Stimulated activated CD8-positive, alpha-beta memory T cell treated with anti-CD3 and anti-CD28 coated beads, Interleukin-2, amount 100 ng/mL, for 1 hour (primary cell): Measurements from ENCODE around the gene CALHM2.

ENCODE experiments used
- DNase-seq, 2 donors: peaks; one replicate each; pipeline ENCODE4 v3.0.0-alpha.2; 2020; ENCODE audit warnings: low read depth in 2 of 2

Gene CALHM2

DNA sequence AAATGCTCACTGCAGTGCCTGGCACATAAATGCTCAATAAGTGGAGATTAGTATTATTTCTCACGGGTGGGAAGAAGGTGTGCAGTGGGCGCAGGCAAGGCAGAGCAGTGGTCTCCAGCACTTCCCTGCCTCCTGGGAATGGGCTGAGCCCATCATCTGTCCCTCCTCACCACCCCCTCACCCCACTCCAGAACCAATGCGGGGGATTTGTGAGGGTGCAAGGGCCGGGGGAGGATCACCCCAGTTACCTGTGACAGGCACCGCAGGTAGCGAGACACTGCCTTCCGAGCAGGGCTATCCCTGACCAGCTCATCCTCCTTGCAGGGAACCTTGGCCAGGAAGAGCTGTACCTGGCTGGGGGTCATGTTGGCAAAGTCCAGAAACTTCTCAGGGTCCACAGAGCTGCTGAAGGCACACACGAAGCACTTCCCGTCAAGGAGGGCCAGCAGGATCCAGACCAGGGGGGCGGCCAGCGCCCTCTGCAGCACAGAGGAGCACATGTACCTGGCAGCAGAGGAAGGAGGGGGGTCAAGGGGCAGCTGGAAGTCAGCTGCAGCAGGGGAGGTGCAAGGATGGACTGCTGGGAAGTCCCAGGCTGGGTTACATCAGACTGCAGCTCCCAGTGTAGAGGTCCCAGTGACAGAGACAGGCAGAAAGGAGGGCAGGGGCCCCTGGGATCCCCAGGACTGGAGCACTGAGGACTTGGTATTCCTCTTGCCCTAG, 24.0 kb upstream of the CALHM2 start:
- no peak for DNase-seq

- DNase-seq, result no peak
Observed at GRCh38 chr10:103475437-103475836, 23.3 kb upstream of the CALHM2 start.

GRCh38 chr10:103474077-103474476, 21.9 kb upstream of the CALHM2 start:
- no peak for DNase-seq

DNA sequence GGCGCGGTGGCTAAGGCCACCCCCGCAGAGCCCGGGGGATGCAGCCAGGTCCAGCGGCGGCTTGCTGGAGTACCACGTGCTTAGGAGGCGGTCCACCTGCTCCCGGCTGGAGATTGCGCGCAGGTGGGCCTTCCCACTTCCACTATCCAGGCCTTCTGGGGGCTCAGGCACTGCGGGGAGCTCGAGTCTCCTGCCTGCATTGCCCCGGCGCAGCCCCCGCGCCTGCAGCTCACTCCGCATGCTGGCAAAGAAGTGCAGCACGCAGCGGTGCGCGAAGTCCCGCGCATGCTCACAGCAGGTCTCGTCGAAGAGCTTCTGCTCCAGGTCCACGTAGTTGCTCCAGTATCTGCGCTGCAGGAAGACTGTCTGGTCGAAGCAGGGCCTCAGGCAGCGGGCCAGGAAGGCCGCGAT, 21.1 kb upstream of the CALHM2 start:
- DNase-seq, result no peak

DNA sequence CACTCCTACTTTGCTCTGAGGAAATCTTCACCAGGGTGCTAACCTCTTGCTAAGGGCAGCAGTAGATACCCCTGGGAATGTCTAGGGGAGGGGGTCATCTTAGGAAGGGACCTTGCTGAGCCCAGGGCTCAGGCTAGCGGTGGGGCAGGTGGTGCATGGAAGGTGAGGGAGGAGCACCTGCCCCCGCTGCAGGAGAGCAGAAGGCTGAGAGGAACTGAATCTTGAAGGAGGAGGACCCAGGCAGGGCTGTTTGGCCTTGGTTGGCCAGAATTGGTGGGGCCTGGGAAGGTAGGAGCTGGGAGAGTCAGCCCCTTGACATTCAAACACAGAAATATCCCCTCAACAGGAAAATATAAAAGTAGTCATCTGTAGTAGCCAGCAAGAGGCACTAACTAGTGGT, 19.8 kb upstream of the CALHM2 start:
- DNase-seq, result no peak

DNA sequence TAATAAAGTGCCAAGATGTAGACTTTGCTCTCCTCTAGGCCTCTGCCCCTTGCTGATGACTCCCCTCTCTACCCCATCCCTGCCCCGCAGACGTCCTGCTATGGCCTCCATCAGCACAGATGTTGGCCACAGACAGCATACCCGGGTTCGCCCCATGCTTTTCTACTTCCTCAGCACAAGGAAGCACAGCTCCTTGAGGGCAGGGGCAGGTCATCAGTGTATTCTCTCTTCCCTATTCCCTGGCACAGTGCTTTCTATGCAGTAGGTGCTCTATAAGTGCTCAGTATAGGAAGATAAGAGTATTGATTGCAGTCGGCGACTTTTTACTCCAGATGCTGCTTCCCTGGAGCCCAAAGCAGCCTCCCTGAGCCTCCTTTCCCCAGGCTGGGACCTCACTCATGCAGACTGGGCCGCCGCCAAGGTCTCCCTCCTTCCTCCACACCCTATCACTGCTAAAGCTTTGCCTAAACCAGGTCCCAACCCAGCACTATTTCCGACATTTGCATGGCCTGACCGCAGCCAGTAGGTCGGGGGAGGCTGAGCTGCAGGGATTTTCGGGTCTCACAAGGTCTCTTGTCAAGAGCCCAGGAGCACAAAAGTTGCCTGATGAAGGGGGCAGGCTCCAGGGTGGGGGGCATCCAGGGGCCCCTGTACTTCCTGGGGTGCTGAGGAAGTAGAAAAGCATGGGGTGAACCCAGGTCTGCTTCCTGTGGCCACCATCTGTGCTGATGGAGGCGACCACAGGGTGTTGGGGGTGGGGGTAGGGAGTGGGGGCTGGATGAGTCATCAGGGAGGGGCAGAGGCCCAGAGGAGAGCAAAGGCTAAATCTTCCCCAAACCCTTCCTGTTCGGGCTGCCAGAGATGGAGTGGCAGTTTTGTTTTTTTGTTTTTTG, 18.8 kb upstream of the CALHM2 start:
- DNase-seq, result peak; percentile 44 to 60

DNA sequence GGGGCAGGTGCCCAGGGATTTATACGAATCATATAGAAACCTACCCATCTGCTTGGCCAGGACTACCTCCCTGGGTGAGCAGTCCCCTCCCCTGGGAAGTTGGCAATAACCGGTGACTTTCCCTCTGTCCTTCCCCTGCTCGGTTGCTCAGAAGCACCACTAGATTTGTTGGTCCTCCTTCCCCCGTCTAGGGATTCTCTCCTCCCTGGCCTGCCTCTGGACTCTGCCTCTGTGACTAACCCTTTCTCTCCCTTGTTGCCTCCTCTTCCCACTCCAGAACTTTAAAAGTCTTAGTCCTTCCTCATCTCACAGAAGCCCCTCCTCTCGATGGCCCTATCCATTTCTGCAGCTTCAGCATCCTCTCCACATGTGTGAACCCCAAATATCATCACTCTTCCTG, 17.0 kb upstream of the CALHM2 start:
- no peak for DNase-seq

- no peak for DNase-seq
Observed at GRCh38 chr10:103467406-103467805, 15.2 kb upstream of the CALHM2 start.

DNA sequence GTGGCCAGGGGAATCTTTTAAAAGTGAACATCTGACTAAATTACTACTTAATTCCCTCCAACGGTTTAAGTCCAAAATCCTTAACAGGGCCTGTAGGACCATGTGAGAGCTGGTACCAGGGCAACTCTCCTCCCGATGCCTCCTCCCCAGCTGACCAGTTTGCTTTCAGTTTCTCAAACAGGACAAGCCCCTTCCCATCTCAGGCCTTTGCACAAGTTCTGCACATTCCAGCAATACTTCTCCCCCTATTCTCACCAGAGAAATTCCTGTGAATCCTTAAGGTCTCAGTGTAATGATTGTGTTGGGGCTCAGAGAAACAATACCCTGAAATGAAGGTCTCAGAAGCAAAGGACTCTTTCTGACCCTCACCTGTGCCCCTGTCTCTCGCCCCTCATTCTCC, 14.6 kb upstream of the CALHM2 start:
- no peak for DNase-seq

GRCh38 chr10:103465411-103466179, 13.4 kb upstream of the CALHM2 start:
- no peak for DNase-seq

- no peak for DNase-seq
Observed at GRCh38 chr10:103463499-103463898, 11.3 kb upstream of the CALHM2 start.

- DNase-seq, result no peak
Observed at GRCh38 chr10:103459615-103460014, 7.4 kb upstream of the CALHM2 start.

GRCh38 chr10:103458720-103459119, 6.5 kb upstream of the CALHM2 start, which contains the start of gene CALHM1:
CALHM1 (minus strand) TSS chr10:103458900; CDS start chr10:103458751, 149 bp downstream.
- DNase-seq, result no peak

- no peak for DNase-seq
Observed at GRCh38 chr10:103457896-103458583, 5.9 kb upstream of the CALHM2 start.

- no peak for DNase-seq
Observed at GRCh38 chr10:103457176-103457712, 5.1 kb upstream of the CALHM2 start.

GRCh38 chr10:103456074-103456660, 4.0 kb upstream of the CALHM2 start:
- DNase-seq, result no peak

DNA sequence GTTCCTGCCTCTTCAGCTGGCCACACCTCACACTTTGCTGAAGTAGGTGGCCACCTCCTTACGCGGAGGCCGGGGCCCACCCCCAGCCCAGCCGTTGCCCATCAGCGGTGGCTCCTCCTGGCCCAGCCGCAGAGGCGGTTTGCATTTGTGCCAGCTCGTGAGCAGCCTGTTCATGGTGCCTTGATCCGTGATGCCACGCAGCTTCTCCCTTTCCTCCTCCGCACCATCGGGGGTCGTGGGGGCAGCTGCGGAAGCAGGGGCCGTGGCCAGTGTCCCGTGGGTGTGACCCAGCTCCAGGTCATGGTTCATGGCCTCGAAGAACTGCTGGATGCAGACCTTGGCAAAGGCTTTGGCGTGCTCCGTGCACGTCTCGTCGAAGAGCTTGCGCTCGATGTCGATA, 3.1 kb upstream of the CALHM2 start:
- no peak for DNase-seq

DNA sequence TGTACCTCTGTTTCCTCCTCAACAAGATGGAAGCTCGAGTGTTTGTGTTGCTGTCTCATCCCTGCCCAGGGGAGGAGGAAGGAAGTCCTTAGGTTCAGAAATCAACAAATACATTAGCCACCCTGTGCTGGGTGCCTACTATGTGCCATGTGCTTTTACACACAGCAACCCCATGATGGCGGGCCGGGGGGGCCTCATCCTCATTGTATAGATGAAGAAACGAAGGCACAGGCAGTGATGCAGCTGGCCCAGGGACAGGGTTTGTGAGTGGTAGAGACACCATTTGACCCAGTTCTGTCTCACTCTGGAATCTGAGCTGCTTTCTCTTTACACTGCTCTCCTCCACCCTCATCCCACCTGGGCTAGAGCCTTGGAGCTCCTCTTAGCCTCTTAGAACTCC, 1.9 kb upstream of the CALHM2 start:
- no peak for DNase-seq

GRCh38 chr10:103452506-103453230, 498 bp upstream of the CALHM2 start:
- DNase-seq, result no peak

DNA sequence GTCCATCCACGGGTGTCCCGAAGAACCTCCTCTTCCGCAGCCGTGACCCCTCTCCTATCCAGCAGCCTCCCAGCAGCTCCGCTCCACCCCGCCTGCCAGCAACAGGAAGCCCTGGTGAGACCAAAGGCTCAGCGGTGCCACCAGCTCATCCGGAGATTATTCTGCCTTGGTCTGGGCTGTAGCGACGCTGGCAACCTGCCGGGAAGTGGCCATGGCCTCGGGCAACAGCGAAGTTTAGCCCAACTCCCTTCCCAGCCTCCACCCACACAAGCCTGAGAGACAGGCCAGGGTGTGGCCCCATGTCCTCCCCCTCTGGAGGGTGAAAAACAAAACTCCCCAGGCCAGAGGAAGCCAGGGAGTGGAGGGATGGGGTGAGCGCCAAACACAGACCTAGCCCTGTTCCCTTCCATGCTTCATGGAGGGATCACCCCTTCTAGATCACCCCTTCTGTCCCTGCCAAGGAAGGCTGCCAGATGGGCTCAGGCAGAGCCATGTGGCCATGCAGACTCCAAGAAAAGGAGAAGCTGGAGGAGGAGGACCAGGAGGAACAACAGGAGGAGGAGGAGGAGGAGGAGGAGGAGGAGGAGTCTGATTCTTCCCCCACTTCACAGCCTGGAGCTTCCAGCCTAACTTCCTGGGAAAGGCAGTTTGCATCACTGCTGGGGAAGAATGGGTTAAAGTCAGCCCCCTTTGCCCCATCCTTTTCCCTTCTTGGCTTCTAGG, 918 bp downstream of the CALHM2 start:
- peak in 1 of 2 donors; percentile 12 for DNase-seq
